Neural progenitor cell (in vitro differentiated cells): ENCODE measurements around the gene ST3GAL2. TPM values are rescaled to one million over a fixed set of nuclear protein-coding genes. Genes with fewer than 3 reads are reported as not detected.

Experiments
- DNase-seq: peaks from one replicate; pipeline ENCODE4 v3.0.0-alpha.2; 2016; ENCODE audit warnings: low spot score
- H2AFZ ChIP-seq: fragments of 200-600 bp; sonication (generic); replicated peaks from 2 replicates; pipeline ENCODE4 v1.6.1; 2016; ENCODE audit warnings: antibody characterized with exemption
- H3F3A ChIP-seq: fragments of 200-600 bp; sonication (generic); 2 replicates; pipeline ENCODE4 v1.6.1; 2016; ENCODE audit warnings: antibody characterized with exemption, low read depth
- H3K27ac ChIP-seq: fragments of 200-600 bp; sonication (generic); 2 replicates; pipeline ENCODE4 v1.5.1; 2016; ENCODE audit warnings: mild to moderate bottlenecking
- H3K27me3 ChIP-seq: fragments of 200-600 bp; sonication (generic); 2 replicates; pipeline ENCODE4 v1.6.1; 2016; ENCODE audit warnings: mild to moderate bottlenecking, moderate library complexity
- H3K36me3 ChIP-seq: fragments of 200-600 bp; sonication (generic); 2 replicates; pipeline ENCODE4 v1.5.1; 2016
- H3K4me1 ChIP-seq: fragments of 200-600 bp; sonication (generic); 2 replicates; pipeline ENCODE4 v1.6.1; 2016; ENCODE audit warnings: mixed run types
- H3K4me2 ChIP-seq: fragments of 200-600 bp; sonication (generic); 2 replicates; pipeline ENCODE4 v1.6.1; 2016
- H3K4me3 ChIP-seq: fragments of 200-600 bp; sonication (generic); 2 replicates; pipeline ENCODE4 v1.5.1; 2016
- H3K79me2 ChIP-seq: fragments of 200-600 bp; sonication (generic); 2 replicates; pipeline ENCODE4 v1.6.1; 2016; ENCODE audit warnings: low read depth
- H3K9ac ChIP-seq: fragments of 200-600 bp; sonication (generic); 2 replicates; pipeline ENCODE4 v1.6.1; 2016
- H3K9me3 ChIP-seq: fragments of 200-600 bp; sonication (generic); 2 replicates; pipeline ENCODE4 v1.5.1; 2016; ENCODE audit warnings: low read depth
- H4K20me1 ChIP-seq: fragments of 200-600 bp; sonication (generic); 2 replicates; pipeline ENCODE4 v1.6.1; 2016; ENCODE audit warnings: low read depth
- H3K27ac Mint-ChIP-seq: 3 replicates; pipeline ENCODE4 v1.8.0; 2021; ENCODE audit warnings: mixed read lengths
- H3K27me3 Mint-ChIP-seq: 2 replicates; pipeline ENCODE4 v1.8.0; 2022; ENCODE audit warnings: low read depth, mild to moderate bottlenecking, inconsistent platforms, moderate library complexity, mixed read lengths; ENCODE audit not compliant: insufficient read depth
- H3K36me3 Mint-ChIP-seq: 3 replicates; pipeline ENCODE4 v1.8.0; 2021; ENCODE audit warnings: mixed read lengths
- H3K4me1 Mint-ChIP-seq: 3 replicates; pipeline ENCODE4 v1.8.0; 2021; ENCODE audit warnings: mixed read lengths
- H3K4me3 Mint-ChIP-seq: 3 replicates; pipeline ENCODE4 v1.8.0; 2021; ENCODE audit warnings: mild to moderate bottlenecking, moderate library complexity, mixed read lengths
- H3K9me3 Mint-ChIP-seq: 3 replicates; pipeline ENCODE4 v1.8.0; 2020; ENCODE audit warnings: mixed read lengths
- CTCF ChIP-seq: fragments of 200-600 bp; sonication (generic); IDR thresholded peaks from 2 replicates; pipeline ENCODE4 v1.5.1; 2017; ENCODE audit warnings: antibody characterized with exemption, mild to moderate bottlenecking
- EZH2 ChIP-seq: fragments of 200-600 bp; sonication (generic); IDR thresholded peaks from 2 replicates; pipeline ENCODE4 v1.6.1; 2017; ENCODE audit warnings: antibody characterized with exemption, mild to moderate bottlenecking, moderate library complexity
- EZH2phosphoT487 ChIP-seq: fragments of 200-600 bp; sonication (generic); IDR thresholded peaks from 2 replicates; pipeline ENCODE4 v1.6.1; 2017; ENCODE audit warnings: antibody characterized with exemption
- total RNA-seq: library from RNA; depleted of rRNA; stranded (reverse); fragments of >200 nt; gene quantifications from 2 replicates; pipeline ENCODE4 v1.2.3, GENCODE V29; 2015; ENCODE audit warnings: low replicate concordance

The ST3GAL2 gene
- total RNA-seq, 1 donor from 2014 or later: 11.6 TPM

DNA sequence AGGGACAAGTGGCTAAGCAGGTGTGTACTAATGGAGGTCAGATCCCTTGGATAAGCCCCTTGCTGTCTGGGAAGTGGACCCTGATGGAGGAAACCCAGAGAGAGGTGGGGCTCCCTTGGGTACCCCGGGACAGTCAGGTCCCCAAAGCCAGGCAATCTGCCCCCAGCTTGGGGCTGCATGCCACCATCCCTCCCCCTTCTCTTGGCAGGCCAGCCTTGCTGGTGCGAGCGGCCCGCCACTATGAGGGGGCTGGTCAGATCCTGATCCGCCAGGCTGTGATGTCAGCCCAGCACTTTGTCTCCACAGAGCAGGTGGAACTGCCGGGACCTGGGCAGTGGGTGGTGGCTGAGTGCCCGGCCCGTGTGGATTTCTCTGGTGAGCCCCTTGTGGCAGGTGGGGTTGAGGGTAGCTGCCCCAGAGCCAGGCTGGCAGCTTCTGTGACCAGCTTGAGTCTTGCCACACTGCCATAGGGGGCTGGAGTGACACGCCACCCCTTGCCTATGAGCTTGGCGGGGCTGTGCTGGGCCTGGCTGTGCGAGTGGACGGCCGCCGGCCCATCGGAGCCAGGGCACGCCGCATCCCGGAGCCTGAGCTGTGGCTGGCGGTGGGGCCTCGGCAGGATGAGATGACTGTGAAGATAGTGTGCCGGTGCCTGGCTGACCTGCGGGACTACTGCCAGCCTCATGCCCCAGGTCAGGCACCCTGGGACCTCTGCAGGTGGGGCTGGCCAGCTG, 35.6 kb upstream of the ST3GAL2 start:
- Histone ChIP-seq H2AFZ (no peak overlapping the region), H3K4me3 (no peak overlapping the region), H3K27ac (no peak overlapping the region), H3F3A (no peaks in the 10 kb centered on the region), H3K36me3 (no peaks in the 10 kb centered on the region), H3K4me2 (no peak overlapping the region), H3K27me3 (no peaks in the 10 kb centered on the region), H3K9ac (peak overlapping the region; percentile 20), H3K9me3 (no peaks in the 10 kb centered on the region), H4K20me1 (no peaks in the 10 kb centered on the region), H3K79me2 (no peaks in the 10 kb centered on the region), H3K4me1 (no peaks in the 10 kb centered on the region)
- Mint-ChIP-seq H3K27me3 (no peaks in the 10 kb centered on the region), H3K36me3 (peaks cover 3% of the 10 kb centered on the region), H3K4me1 (peaks cover 4% of the 10 kb centered on the region), H3K27ac (no peak overlapping the region), H3K9me3 (no peaks in the 10 kb centered on the region), H3K4me3 (no peak overlapping the region)
- no peak for TF ChIP-seq EZH2
- TF ChIP-seq EZH2phosphoT487: no peak
- no peak for DNase-seq

DNA sequence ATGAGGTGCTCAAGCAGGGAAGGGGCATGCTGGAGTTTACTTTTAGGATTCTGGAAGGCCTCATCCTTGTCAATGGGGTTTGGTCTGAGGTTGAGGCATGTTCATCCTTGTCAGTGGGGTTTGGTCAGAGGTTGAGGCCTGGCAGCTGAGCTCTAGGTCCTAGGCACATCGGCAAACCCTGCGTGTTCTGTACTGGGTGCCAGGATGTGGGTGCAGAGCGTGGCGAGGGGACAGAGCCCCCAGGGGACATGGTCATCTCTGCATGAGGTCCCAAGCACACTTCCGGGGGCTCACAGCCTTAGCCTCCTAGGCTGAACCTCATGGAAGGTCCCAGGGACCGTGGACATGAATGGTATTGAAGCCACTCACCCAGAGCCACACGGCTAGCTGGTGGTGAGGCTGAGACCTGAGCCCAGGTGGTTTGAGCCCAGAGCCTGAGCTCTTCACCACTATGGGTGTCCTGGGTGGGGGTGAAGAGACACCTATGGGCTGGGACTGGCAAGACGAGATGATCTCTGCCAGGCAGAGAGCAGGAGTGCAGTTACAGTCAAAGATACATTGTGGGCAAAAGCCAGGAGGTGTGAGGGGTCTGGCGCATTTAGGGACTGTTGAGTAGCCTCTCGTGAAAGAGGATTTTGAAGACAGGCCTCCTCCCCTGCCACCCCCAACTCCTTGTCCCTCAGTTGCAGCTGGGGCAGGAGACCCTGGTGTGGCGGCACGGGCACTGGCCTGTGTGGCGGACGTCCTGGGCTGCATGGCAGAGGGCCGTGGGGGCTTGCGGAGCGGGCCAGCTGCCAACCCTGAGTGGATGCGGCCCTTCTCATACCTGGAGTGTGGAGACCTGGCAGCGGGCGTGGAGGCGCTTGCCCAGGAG, 34.8 kb upstream of the ST3GAL2 start:
- no peak for TF ChIP-seq CTCF
- no peak for TF ChIP-seq EZH2
- TF ChIP-seq EZH2phosphoT487: no peak
- no peak overlapping the region for H3K4me2 ChIP-seq
- no peak overlapping the region for H2AFZ ChIP-seq
- no peaks in the 10 kb centered on the region for H3K27me3 Mint-ChIP-seq
- no peaks in the 10 kb centered on the region for H3F3A ChIP-seq
- H3K36me3 ChIP-seq: no peaks in the 10 kb centered on the region
- H3K4me3 ChIP-seq: no peak overlapping the region
- no peaks in the 10 kb centered on the region for H3K79me2 ChIP-seq
- H3K36me3 Mint-ChIP-seq: peaks cover 3% of the 10 kb centered on the region
- no peak for DNase-seq
- no peak overlapping the region for H3K27ac ChIP-seq
- peak overlapping the region; percentile 20 for H3K9ac ChIP-seq
- H4K20me1 ChIP-seq: no peaks in the 10 kb centered on the region
- H3K4me3 Mint-ChIP-seq: no peak overlapping the region
- H3K9me3 ChIP-seq: no peaks in the 10 kb centered on the region
- H3K9me3 Mint-ChIP-seq: no peaks in the 10 kb centered on the region
- H3K4me1 ChIP-seq: no peaks in the 10 kb centered on the region
- H3K4me1 Mint-ChIP-seq: peaks cover 6% of the 10 kb centered on the region
- peak overlapping the region; percentile 76 for H3K27ac Mint-ChIP-seq
- no peaks in the 10 kb centered on the region for H3K27me3 ChIP-seq

- H3K27ac Mint-ChIP-seq: no peak overlapping the region
- H3K27me3 ChIP-seq: no peaks in the 10 kb centered on the region
- no peaks in the 10 kb centered on the region for H3F3A ChIP-seq
- H4K20me1 ChIP-seq: no peaks in the 10 kb centered on the region
- no peaks in the 10 kb centered on the region for H3K79me2 ChIP-seq
- H2AFZ ChIP-seq: no peak overlapping the region
- H3K4me2 ChIP-seq: no peak overlapping the region
- no peak overlapping the region for H3K9ac ChIP-seq
- DNase-seq: no peak
- H3K27ac ChIP-seq: no peak overlapping the region
- no peaks in the 10 kb centered on the region for H3K4me1 ChIP-seq
- H3K27me3 Mint-ChIP-seq: no peaks in the 10 kb centered on the region
- H3K4me3 ChIP-seq: no peak overlapping the region
- H3K4me3 Mint-ChIP-seq: no peak overlapping the region
- no peaks in the 10 kb centered on the region for H3K9me3 Mint-ChIP-seq
- TF ChIP-seq EZH2phosphoT487: no peak
- no peak for TF ChIP-seq CTCF
- TF ChIP-seq EZH2: no peak
- peaks cover 6% of the 10 kb centered on the region for H3K4me1 Mint-ChIP-seq
- no peaks in the 10 kb centered on the region for H3K9me3 ChIP-seq
- H3K36me3 ChIP-seq: no peaks in the 10 kb centered on the region
- peaks cover 2% of the 10 kb centered on the region for H3K36me3 Mint-ChIP-seq
Measured at GRCh38 chr16:70472786-70473433, 34.0 kb upstream of the ST3GAL2 start.
